Thyroid gland (tissue), 4 donors: ENCODE measurements around the gene ALDH3B2. TPM values are rescaled to one million over a fixed set of nuclear protein-coding genes. Genes with fewer than 3 reads are reported as not detected.

Source experiments
- DNase-seq, 2 donors: peaks; one replicate each; pipeline ENCODE4 v3.0.0-alpha.2; 2019
- H3K27ac ChIP-seq, 3 donors: fragments of 200-600 bp; sonication (generic); 1 replicate in 2 of 3; 2 replicates in 1 of 3; pipeline ENCODE4 v1.5.1; 2016 to 2019; ENCODE audit warnings: mild to moderate bottlenecking in 1 of 3, moderate library complexity in 1 of 3
- H3K27me3 ChIP-seq: fragments of 200-600 bp; sonication (generic); one replicate; pipeline ENCODE4 v1.5.1; 2019
- H3K36me3 ChIP-seq, 2 donors: fragments of 200-600 bp; sonication (generic); one replicate each; pipeline ENCODE4 v1.5.1; 2016 to 2019
- H3K4me1 ChIP-seq, 2 donors: fragments of 200-600 bp; sonication (generic); one replicate each; pipeline ENCODE4 v1.5.1; 2017 to 2019
- H3K4me3 ChIP-seq, 3 donors: fragments of 200-600 bp; sonication (generic); replicated peaks in 1 of 3; 1 replicate in 2 of 3; 2 replicates in 1 of 3; pipeline ENCODE4 v1.5.1; 2016; ENCODE audit warnings: mild to moderate bottlenecking in 1 of 3
- H3K9me3 ChIP-seq: fragments of 200-600 bp; sonication (generic); one replicate; pipeline ENCODE4 v1.5.1; 2017
- POLR2A ChIP-seq, 2 donors: fragments of 450-650 bp; IDR thresholded peaks; one replicate each; pipeline ENCODE4 v1.6.1; 2017; ENCODE audit warnings: antibody characterized with exemption in 2 of 2, mild to moderate bottlenecking in 2 of 2, moderate library complexity in 1 of 2
- WGBS, 2 donors: methylation state at CpG; one replicate each; pipeline ENCODE4 v1.1.5; 2017; 5-methylcytosine and 5-hydroxymethylcytosine counted together
- intact Hi-C: fragments of 100-400 bp; cut with DNase I; formaldehyde crosslinking; loops from one replicate; pipeline ENCODE4 v1.15.1; 2023
- total RNA-seq, 4 donors: library from RNA; depleted of rRNA; stranded (reverse); fragments of >200 nt; gene quantifications; one replicate each; pipeline ENCODE4 v1.2.3, GENCODE V29; 2016
- TF ChIP-seq, protein P1 (sequence below), 6 experiments: fragments of 200-600 bp in 3 of 6; fragments of 450-650 bp in 3 of 6; sonication (generic) in 3 of 6; IDR thresholded peaks; one replicate each; pipeline ENCODE4 v1.5.1; 2016 to 2019; ENCODE audit warnings: antibody characterized with exemption in 6 of 6, mild to moderate bottlenecking in 2 of 6, inconsistent platforms in 1 of 6, moderate library complexity in 1 of 6

ALDH3B2 gene
- total RNA-seq, 4 donors from 2014 or later: 1.3 TPM; not detected in 3

DNA sequence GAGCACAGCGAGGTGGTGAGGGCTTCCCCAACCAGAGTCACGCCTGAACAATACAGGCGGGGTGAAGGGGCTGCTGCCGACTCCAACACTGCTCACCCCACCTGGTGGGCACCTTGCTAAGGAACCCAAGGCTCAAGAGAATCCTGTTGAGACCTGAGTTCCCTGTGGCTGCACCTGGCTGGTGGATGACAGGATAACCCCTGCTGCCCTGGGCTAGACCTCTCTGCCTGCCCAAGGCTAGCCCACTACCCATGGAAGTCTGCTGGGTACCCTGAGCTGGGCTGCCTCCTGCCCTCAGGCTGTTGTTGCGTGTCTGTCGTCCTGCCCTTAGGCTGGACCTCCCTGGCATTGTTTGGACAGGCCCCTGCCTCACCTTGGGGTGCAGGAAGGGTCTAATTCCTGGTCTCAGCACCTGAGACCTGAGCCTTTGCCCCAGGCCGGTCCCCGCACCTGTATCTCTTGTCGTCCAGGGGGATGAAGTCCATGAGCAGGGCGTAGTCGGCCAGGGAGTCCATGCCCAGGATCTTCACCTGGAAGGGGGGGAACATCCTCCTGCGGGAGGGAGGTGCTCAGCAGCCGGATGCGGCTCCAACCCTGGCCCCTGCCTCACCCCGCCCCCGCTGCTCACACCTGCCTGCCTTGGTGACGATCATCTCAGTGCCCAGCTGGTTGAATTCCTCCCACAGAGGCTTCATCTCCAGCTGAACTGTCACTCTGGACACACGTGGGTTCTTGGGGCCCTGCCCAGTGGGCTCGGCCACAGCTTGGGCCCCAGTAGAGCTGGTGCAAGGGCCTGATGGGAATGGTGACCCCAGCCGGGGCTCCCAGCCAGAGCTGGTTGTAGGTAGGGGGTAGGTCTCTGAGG lies 39.8 kb downstream of the ALDH3B2 start:
- Histone ChIP-seq H3K4me1 (peaks cover 0 to 14% of the 10 kb centered on the region in 2 donors), H3K9me3 (no peaks in the 10 kb centered on the region), H3K4me3 (no peak overlapping the region), H3K27me3 (no peaks in the 10 kb centered on the region), H3K36me3 (no peaks in the 10 kb centered on the region), H3K27ac (no peak overlapping the region)
- intact Hi-C loops: loop anchor here (10.0 kb wide), 1 partner anchor 170 kb away; no protein-coding TSS in a partner anchor
- DNase-seq: no peak
- TF ChIP-seq POLR2A (IDR thresholded peaks at IDR 0.05): no peak
- TF ChIP-seq, protein P1, sequence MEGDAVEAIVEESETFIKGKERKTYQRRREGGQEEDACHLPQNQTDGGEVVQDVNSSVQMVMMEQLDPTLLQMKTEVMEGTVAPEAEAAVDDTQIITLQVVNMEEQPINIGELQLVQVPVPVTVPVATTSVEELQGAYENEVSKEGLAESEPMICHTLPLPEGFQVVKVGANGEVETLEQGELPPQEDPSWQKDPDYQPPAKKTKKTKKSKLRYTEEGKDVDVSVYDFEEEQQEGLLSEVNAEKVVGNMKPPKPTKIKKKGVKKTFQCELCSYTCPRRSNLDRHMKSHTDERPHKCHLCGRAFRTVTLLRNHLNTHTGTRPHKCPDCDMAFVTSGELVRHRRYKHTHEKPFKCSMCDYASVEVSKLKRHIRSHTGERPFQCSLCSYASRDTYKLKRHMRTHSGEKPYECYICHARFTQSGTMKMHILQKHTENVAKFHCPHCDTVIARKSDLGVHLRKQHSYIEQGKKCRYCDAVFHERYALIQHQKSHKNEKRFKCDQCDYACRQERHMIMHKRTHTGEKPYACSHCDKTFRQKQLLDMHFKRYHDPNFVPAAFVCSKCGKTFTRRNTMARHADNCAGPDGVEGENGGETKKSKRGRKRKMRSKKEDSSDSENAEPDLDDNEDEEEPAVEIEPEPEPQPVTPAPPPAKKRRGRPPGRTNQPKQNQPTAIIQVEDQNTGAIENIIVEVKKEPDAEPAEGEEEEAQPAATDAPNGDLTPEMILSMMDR (IDR thresholded peaks at IDR 0.05): no peak
- 71 to 76% methylated on average over 9 to 15 of the region's 20 CpGs for WGBS, 2 donors

DNA sequence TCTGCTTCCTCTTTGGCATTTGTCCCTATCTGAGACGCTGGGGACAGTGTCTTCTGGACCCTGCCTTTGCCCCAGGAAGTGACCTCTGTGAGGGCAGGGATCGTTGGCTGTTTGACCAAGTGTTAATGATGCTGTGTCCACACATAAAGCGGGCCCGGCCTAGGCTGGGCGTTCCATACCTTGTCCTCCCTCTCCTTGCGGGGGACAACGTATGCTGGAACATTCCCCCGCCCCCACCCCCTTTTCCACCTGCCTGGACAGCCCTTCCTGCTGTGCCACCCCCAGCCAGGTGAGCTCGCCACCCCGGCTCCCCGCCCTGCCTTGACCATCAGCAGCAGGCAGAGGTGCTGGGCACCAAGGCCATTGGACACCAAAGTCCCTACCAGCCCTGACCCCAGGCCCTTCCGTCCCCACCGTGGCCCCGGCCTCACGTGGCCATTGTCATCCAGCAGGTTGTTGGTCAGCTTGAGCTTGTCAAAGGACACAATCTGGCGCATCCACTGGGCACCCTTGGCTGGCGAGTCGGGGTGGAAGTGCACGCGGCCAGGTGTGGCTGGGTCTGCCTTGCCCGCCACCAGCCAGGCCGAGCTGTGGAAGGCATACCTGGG lies 40.6 kb downstream of the ALDH3B2 start:
- intact Hi-C loops: loop anchor here (10.0 kb wide), 1 partner anchor 171 kb away; no protein-coding TSS in a partner anchor
- no peak overlapping the region for H3K4me3 ChIP-seq
- H3K9me3 ChIP-seq: no peaks in the 10 kb centered on the region
- H3K27me3 ChIP-seq: no peaks in the 10 kb centered on the region
- DNase-seq: no peak
- TF ChIP-seq, protein P1 (IDR thresholded peaks at IDR 0.05): no peak
- H3K4me1 ChIP-seq: peaks cover 3 to 21% of the 10 kb centered on the region in 2 donors
- 84 to 89% methylated on average over 13 to 20 of the region's 22 CpGs for WGBS, 2 donors
- H3K27ac ChIP-seq: no peak overlapping the region
- no peaks in the 10 kb centered on the region for H3K36me3 ChIP-seq

DNA sequence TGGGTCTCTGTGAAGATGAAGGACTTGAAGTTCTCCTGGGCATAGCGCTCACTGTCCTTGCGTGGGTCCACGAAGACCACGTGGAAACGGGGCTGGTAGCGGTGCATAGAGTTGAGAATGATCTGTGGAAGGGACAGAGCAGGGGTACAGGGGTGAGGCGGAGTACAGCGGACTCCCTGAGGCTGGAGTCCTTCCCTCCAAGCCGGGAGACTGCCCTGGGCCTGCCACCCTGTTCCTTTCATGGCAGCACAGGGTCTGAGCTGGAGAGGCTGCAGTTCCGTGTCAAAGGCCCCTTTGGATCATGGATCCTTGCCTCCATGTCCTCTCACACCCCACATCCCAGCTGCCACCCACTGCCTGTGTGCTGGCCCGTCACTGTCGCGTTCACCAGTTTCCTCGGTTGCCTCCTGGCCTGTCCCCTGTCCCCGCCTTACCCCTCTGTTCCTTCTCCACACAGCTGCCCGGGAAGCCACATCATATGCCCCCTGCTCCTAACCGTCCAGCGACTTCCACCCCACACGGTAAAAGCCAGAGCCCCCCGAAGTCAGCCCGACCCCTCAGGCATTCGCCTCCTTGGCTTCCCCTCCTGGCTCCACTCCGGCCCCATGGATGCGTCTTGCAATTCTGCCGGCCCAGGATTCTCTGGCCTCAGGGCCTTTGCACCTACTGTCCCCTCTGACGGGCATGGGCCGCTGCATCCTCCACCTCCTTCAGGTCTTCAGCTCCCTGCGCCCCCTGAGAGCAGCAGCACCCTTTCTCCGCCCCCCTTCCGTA lies 41.3 kb downstream of the ALDH3B2 start:
- WGBS, 2 donors: 91 to 93% methylated on average over 27 to 30 of the region's 30 CpGs
- intact Hi-C loops: loop anchor here (10.0 kb wide), 1 partner anchor 172 kb away; no protein-coding TSS in a partner anchor
- DNase-seq: no peak
- TF ChIP-seq, protein P1 (IDR thresholded peaks at IDR 0.05): no peak
- no peak for TF ChIP-seq POLR2A (IDR thresholded peaks at IDR 0.05)
- no peaks in the 10 kb centered on the region for H3K9me3 ChIP-seq
- no peak overlapping the region for H3K4me3 ChIP-seq
- no peaks in the 10 kb centered on the region for H3K27me3 ChIP-seq
- peaks cover 5 to 25% of the 10 kb centered on the region in 2 donors for H3K4me1 ChIP-seq
- no peak overlapping the region for H3K27ac ChIP-seq
- no peaks in the 10 kb centered on the region for H3K36me3 ChIP-seq

DNA sequence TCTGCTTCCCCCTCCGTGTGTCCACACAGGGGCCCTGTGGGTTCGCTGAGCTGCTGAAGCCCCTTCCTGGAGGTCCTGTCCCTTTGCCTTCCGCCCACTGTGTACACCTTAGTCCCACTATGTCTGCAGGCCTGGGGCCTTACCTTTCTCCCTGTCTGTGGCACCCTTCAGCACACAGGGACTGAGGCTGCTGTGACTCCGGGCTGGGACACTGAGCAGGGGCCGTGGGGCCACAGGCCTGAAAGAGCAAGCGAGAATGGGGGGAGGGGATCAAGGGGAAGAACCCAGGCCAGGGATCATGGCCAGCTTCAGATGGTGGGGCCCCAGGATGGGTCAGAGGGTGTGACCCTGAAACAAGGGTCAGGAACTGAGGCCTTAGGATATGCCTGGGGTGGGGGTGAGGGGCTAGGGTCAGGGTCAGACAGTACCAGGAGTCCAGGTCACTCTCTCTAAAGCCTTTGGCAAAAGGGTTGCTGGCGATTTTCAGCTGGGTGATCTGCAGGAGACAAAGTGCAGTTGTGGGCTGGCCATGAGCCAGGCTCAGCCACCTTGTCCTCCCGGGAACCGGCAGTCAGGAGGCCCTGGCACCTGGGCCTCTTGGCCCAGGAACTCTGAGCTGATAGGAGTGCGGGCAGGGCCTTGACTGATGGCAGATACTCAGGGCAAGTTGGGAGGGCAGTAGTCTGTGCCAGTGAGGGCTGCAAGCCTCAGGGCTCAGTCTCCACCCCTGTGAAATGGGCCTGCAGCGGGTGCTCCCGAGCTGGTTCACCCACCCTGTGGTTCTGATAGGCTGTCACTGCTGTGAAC lies 42.0 kb downstream of the ALDH3B2 start:
- no peaks in the 10 kb centered on the region for H3K36me3 ChIP-seq
- peak; percentile 71 to 79 for DNase-seq
- WGBS, 2 donors: 79 to 81% methylated on average over 10 of the region's 12 CpGs
- H3K27ac ChIP-seq: no peak overlapping the region
- TF ChIP-seq, protein P1 (IDR thresholded peaks at IDR 0.05): no peak
- no peak for TF ChIP-seq POLR2A (IDR thresholded peaks at IDR 0.05)
- H3K9me3 ChIP-seq: no peaks in the 10 kb centered on the region
- intact Hi-C loops: loop anchor here (10.0 kb wide), 1 partner anchor 172 kb away; no protein-coding TSS in a partner anchor
- H3K4me3 ChIP-seq: no peak overlapping the region
- no peaks in the 10 kb centered on the region for H3K27me3 ChIP-seq
- peaks cover 5 to 25% of the 10 kb centered on the region in 2 donors for H3K4me1 ChIP-seq
